IMR-90 (cell line): ENCODE measurements around the gene CFAP20.

Experiments
- BHLHE40 ChIP-seq: fragments of 150-350 bp; IDR thresholded peaks from 2 replicates; pipeline ENCODE4 v1.6.1; 2016; ENCODE audit warnings: mild to moderate bottlenecking, low read depth, low read length
- CEBPB ChIP-seq: IDR thresholded peaks from 2 replicates; pipeline ENCODE4 v1.6.1; 2012; ENCODE audit warnings: low read depth, low read length, improper control_type of control experiment
- FOS ChIP-seq: fragments of 150-350 bp; IDR thresholded peaks from 2 replicates; pipeline ENCODE4 v1.6.1; 2016; ENCODE audit warnings: low read depth, low read length
- MAFK ChIP-seq: IDR thresholded peaks from 2 replicates; pipeline ENCODE4 v1.6.1; 2012; ENCODE audit warnings: low read depth, low read length, improper control_type of control experiment
- MXI1 ChIP-seq: IDR thresholded peaks from 2 replicates; pipeline ENCODE4 v1.6.1; 2012; ENCODE audit warnings: low read depth, mild to moderate bottlenecking, low read length, moderate library complexity, borderline replicate concordance
- NFE2L2 ChIP-seq: fragments of 150-350 bp; IDR thresholded peaks from 2 replicates; pipeline ENCODE4 v1.6.1; 2016; ENCODE audit warnings: low read depth, mild to moderate bottlenecking, low read length
- POLR2A ChIP-seq: IDR thresholded peaks from 2 replicates; pipeline ENCODE4 v1.6.1; 2012; ENCODE audit warnings: mild to moderate bottlenecking, low read depth, low read length
- RAD21 ChIP-seq: IDR thresholded peaks from 2 replicates; pipeline ENCODE4 v1.6.1; 2012; ENCODE audit warnings: low read length, improper control_type of control experiment
- RCOR1 ChIP-seq: IDR thresholded peaks from 2 replicates; pipeline ENCODE4 v1.6.1; 2012; ENCODE audit warnings: mild to moderate bottlenecking, low read length, improper control_type of control experiment; ENCODE audit not compliant: insufficient replicate concordance
- RFX5 ChIP-seq: IDR thresholded peaks from 2 replicates; pipeline ENCODE4 v1.8.0; 2012; ENCODE audit warnings: low read depth, mild to moderate bottlenecking, low read length, moderate library complexity
- SMC3 ChIP-seq: fragments of 150-350 bp; IDR thresholded peaks from 2 replicates; pipeline ENCODE4 v1.6.1; 2016; ENCODE audit warnings: low read depth, mild to moderate bottlenecking, antibody characterized with exemption, low read length, moderate library complexity
- TF ChIP-seq, protein P1 (sequence below): conservative IDR thresholded peaks from 2 replicates; pipeline ENCODE4 v1.5.1; 2012; ENCODE audit warnings: mild to moderate bottlenecking, low read depth, low read length, improper control_type of control experiment

DNA sequence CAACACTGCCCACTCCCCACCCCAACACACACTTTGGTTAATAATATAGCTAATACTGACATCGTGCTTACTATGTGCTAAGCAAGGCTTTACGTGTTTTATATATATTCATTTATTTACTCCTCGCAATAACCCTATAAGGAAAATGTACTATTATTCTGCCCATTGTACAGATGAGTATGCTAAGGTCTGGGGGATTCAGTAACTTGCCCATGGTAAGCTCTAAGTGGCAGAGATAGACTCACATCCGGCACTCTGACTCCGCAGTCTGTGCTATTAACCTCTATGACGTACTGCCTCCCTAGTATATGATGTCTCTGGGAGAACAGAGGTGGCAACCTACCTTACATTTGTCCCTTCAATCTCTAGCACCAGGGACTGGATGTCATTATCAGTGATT is 12.7 kb downstream of the CFAP20 start:
- TF ChIP-seq, protein P1, sequence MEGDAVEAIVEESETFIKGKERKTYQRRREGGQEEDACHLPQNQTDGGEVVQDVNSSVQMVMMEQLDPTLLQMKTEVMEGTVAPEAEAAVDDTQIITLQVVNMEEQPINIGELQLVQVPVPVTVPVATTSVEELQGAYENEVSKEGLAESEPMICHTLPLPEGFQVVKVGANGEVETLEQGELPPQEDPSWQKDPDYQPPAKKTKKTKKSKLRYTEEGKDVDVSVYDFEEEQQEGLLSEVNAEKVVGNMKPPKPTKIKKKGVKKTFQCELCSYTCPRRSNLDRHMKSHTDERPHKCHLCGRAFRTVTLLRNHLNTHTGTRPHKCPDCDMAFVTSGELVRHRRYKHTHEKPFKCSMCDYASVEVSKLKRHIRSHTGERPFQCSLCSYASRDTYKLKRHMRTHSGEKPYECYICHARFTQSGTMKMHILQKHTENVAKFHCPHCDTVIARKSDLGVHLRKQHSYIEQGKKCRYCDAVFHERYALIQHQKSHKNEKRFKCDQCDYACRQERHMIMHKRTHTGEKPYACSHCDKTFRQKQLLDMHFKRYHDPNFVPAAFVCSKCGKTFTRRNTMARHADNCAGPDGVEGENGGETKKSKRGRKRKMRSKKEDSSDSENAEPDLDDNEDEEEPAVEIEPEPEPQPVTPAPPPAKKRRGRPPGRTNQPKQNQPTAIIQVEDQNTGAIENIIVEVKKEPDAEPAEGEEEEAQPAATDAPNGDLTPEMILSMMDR: no peak
- no peak for TF ChIP-seq SMC3
- TF ChIP-seq POLR2A: no peak
- TF ChIP-seq RAD21: no peak
- TF ChIP-seq BHLHE40: no peak
- no peak for TF ChIP-seq MXI1
- no peak for TF ChIP-seq NFE2L2
- no peak for TF ChIP-seq RFX5
- no peak for TF ChIP-seq RCOR1
- no peak for TF ChIP-seq CEBPB
- no peak for TF ChIP-seq MAFK
- no peak for TF ChIP-seq FOS
